Peyer's patch (tissue), 4 donors: Measurements from ENCODE around the gene MBNL3.

Experiments used
- POLR2A ChIP-seq, 2 donors: fragments of 450-650 bp; IDR thresholded peaks; one replicate each; pipeline ENCODE4 v1.5.1; 2017; ENCODE audit warnings: antibody characterized with exemption in 2 of 2, mild to moderate bottlenecking in 2 of 2, moderate library complexity in 2 of 2
- TF ChIP-seq, protein P1 (sequence below), 6 experiments: fragments of 450-650 bp in 4 of 6; fragments of 200-600 bp in 2 of 6; sonication (generic) in 1 of 6; IDR thresholded peaks; one replicate each; pipeline ENCODE4 v1.5.1; 2017 to 2019; ENCODE audit warnings: antibody characterized with exemption in 6 of 6, mild to moderate bottlenecking in 3 of 6, moderate library complexity in 1 of 6

DNA sequence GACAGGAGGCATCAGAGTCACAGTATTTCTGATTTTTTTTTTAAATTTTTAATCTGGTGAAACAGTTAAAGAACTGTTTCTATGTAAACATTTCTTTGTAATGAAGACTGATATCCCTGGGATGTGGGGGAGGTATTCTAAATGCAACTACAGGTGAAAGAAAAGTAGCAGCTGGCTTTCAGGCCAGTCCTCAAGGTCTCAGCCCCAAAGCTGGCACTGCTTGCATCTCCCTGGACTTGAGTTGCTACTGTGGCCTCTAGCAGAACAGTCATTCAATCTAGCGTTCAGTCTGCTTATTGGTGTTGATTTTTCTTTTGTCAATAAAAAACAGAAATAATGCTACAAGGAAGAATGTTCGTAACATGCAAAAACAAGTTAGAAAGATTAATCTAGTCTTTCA, 4.9 kb downstream of the MBNL3 start:
- TF ChIP-seq, protein P1, sequence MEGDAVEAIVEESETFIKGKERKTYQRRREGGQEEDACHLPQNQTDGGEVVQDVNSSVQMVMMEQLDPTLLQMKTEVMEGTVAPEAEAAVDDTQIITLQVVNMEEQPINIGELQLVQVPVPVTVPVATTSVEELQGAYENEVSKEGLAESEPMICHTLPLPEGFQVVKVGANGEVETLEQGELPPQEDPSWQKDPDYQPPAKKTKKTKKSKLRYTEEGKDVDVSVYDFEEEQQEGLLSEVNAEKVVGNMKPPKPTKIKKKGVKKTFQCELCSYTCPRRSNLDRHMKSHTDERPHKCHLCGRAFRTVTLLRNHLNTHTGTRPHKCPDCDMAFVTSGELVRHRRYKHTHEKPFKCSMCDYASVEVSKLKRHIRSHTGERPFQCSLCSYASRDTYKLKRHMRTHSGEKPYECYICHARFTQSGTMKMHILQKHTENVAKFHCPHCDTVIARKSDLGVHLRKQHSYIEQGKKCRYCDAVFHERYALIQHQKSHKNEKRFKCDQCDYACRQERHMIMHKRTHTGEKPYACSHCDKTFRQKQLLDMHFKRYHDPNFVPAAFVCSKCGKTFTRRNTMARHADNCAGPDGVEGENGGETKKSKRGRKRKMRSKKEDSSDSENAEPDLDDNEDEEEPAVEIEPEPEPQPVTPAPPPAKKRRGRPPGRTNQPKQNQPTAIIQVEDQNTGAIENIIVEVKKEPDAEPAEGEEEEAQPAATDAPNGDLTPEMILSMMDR (IDR thresholded peaks at IDR 0.05), result no peak
- no peak for TF ChIP-seq POLR2A (IDR thresholded peaks at IDR 0.05)
